Mesenteric fat pad (tissue), 1 donor: Measurements from ENCODE around the gene HIPK2. TPM values are rescaled to one million over a fixed set of nuclear protein-coding genes. Genes with fewer than 3 reads are reported as not detected.

ENCODE experiments used
- DNase-seq: peaks from one replicate; pipeline ENCODE4 v3.0.0-alpha.2; 2020; ENCODE audit warnings: low spot score
- total RNA-seq: library from RNA; stranded (reverse); fragmentation: NEBNext Ultra II Directional; extraction: Animal tissue kit (Norgen Biotek cat#: 25700); gene quantifications from one replicate; pipeline ENCODE4 v1.2.1, GENCODE V29; 2021
- donor health status: DM: yes; HTN: yes; CAD: no.

The HIPK2 gene
- total RNA-seq, 1 donor from 2014 or later = 217 TPM

- no peak for DNase-seq
These were observed 61.4 kb downstream of the HIPK2 start for GRCh38 chr7:139716156-139716942.

GRCh38 chr7:139715194-139715815 lies 62.5 kb downstream of the HIPK2 start:
- DNase-seq = no peak

- no peak for DNase-seq
These were observed 63.5 kb downstream of the HIPK2 start for GRCh38 chr7:139714163-139714901.

- no peak for DNase-seq
These were observed 64.2 kb downstream of the HIPK2 start for GRCh38 chr7:139713526-139714162.

GRCh38 chr7:139713061-139713460 lies 64.7 kb downstream of the HIPK2 start:
- DNase-seq = no peak

- DNase-seq = no peak
These were observed 65.6 kb downstream of the HIPK2 start for GRCh38 chr7:139711991-139712743.

- DNase-seq = no peak
These were observed 67.8 kb downstream of the HIPK2 start for GRCh38 chr7:139710036-139710435.

GRCh38 chr7:139709485-139709884 lies 68.3 kb downstream of the HIPK2 start:
- no peak for DNase-seq

- no peak for DNase-seq
These were observed 69.3 kb downstream of the HIPK2 start for GRCh38 chr7:139708541-139708940.

GRCh38 chr7:139706837-139707236 lies 71.0 kb downstream of the HIPK2 start:
- DNase-seq = no peak

- DNase-seq = no peak
These were observed 73.4 kb downstream of the HIPK2 start for GRCh38 chr7:139704308-139704879.

GRCh38 chr7:139703487-139704307 lies 74.1 kb downstream of the HIPK2 start:
- DNase-seq = no peak

- no peak for DNase-seq
These were observed 74.8 kb downstream of the HIPK2 start for GRCh38 chr7:139702811-139703486.

- DNase-seq = no peak
These were observed 75.5 kb downstream of the HIPK2 start for GRCh38 chr7:139702313-139702731.

GRCh38 chr7:139701908-139702307 lies 75.9 kb downstream of the HIPK2 start:
- DNase-seq = no peak

- DNase-seq = no peak
These were observed 77.1 kb downstream of the HIPK2 start for GRCh38 chr7:139700505-139701235.

- no peak for DNase-seq
These were observed 77.9 kb downstream of the HIPK2 start for GRCh38 chr7:139699640-139700504.
